ENCODE measurements around the gene FTO.

DNA sequence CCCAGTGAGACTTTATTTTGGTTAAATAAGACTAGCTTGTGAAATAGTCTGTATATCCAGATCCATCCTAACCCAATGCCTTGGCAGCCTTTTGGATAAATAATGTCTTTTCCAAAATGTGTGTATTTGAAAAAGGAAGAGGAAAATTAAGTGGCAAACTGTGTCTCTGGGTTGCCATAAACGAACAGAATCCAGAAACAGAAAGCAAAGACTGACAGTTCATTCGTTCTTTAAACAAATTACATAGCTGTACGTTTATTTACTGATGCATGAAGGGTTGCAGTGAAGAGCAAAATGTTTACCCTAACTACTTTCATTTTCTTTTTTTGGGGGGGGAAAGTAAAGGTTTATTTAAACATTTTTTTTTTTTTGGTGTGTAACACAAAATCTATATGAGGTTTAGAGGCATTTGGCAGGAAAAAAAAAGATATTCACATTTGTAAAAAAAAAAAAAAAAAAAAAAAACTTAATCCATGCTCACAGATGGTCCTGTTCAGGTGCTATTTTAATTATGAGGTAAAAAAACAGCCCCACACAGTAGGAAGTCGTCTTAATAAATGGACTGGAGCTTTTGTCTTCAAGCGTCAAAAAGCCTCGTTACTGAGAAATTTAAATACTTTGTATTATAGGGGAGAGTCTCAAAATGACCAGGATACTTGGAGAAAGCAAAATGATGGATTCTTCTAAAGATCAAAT is 245.9 kb downstream of the FTO start:
- no peak for TF ChIP-seq POLR2AphosphoS5 (IDR thresholded peaks at IDR 0.05; ENCODE audit: low read depth, low read length)
- TF ChIP-seq TAF1 (IDR thresholded peaks at IDR 0.05; ENCODE audit: borderline replicate concordance, insufficient read depth, low read length) = no peak
- TF ChIP-seq, protein P1, sequence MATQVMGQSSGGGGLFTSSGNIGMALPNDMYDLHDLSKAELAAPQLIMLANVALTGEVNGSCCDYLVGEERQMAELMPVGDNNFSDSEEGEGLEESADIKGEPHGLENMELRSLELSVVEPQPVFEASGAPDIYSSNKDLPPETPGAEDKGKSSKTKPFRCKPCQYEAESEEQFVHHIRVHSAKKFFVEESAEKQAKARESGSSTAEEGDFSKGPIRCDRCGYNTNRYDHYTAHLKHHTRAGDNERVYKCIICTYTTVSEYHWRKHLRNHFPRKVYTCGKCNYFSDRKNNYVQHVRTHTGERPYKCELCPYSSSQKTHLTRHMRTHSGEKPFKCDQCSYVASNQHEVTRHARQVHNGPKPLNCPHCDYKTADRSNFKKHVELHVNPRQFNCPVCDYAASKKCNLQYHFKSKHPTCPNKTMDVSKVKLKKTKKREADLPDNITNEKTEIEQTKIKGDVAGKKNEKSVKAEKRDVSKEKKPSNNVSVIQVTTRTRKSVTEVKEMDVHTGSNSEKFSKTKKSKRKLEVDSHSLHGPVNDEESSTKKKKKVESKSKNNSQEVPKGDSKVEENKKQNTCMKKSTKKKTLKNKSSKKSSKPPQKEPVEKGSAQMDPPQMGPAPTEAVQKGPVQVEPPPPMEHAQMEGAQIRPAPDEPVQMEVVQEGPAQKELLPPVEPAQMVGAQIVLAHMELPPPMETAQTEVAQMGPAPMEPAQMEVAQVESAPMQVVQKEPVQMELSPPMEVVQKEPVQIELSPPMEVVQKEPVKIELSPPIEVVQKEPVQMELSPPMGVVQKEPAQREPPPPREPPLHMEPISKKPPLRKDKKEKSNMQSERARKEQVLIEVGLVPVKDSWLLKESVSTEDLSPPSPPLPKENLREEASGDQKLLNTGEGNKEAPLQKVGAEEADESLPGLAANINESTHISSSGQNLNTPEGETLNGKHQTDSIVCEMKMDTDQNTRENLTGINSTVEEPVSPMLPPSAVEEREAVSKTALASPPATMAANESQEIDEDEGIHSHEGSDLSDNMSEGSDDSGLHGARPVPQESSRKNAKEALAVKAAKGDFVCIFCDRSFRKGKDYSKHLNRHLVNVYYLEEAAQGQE (IDR thresholded peaks at IDR 0.05; ENCODE audit: insufficient read depth in 1 of 2, low read depth in 2 of 2, low read length in 2 of 2) = no peak
- no peak for TF ChIP-seq SIN3A (IDR thresholded peaks at IDR 0.05; ENCODE audit: borderline replicate concordance, insufficient read depth, low read length)
- no peak for TF ChIP-seq FOXP2 (optimal IDR thresholded peaks at IDR 0.05; ENCODE audit: borderline replicate concordance, extremely low read depth, extremely low read length, insufficient read depth)

Measured in PFSK-1 (cell line).